SU-DHL-6 (cell line): ENCODE results near the gene SIK2.

Experiments used
- H2AFZ ChIP-seq: fragments of 200-600 bp; sonication (generic); 2 replicates; pipeline ENCODE4 v1.6.1; 2014; ENCODE audit warnings: low read depth, mild to moderate bottlenecking, moderate library complexity, mixed read lengths, antibody characterized with exemption, low read length; ENCODE audit not compliant: severe bottlenecking
- H3F3A ChIP-seq: fragments of 200-600 bp; shearing (Covaris generic); 2 replicates; pipeline ENCODE4 v1.6.0; 2016; ENCODE audit warnings: antibody characterized with exemption, mild to moderate bottlenecking; ENCODE audit not compliant: insufficient read depth
- H3K27ac ChIP-seq: fragments of 200-600 bp; sonication (generic); 2 replicates; pipeline ENCODE4 v1.5.1; 2016; ENCODE audit warnings: low read depth, mild to moderate bottlenecking, low read length, moderate library complexity, mixed read lengths
- H3K27me3 ChIP-seq: fragments of 200-600 bp; sonication (generic), shearing (Covaris generic); 2 replicates; pipeline ENCODE4 v1.6.0; 2014; ENCODE audit warnings: mild to moderate bottlenecking, low read length
- H3K36me3 ChIP-seq: fragments of 200-600 bp; sonication (generic); 2 replicates; pipeline ENCODE4 v1.6.1; 2014; ENCODE audit warnings: mild to moderate bottlenecking, low read length, mixed read lengths
- H3K4me2 ChIP-seq: fragments of 300-600, 200-600 bp; shearing (Covaris generic), sonication (generic); 2 replicates; pipeline ENCODE4 v1.6.0; 2014; ENCODE audit warnings: low read length, low read depth, mild to moderate bottlenecking; ENCODE audit not compliant: poor library complexity, severe bottlenecking
- H3K4me3 ChIP-seq: fragments of 200-600 bp; sonication (generic); 2 replicates; pipeline ENCODE4 v1.5.1; 2014; ENCODE audit warnings: antibody characterized with exemption, low read length, mild to moderate bottlenecking, mixed read lengths; ENCODE audit not compliant: insufficient read depth, poor library complexity, severe bottlenecking
- H3K79me2 ChIP-seq: fragments of 200-600 bp; sonication (generic); 2 replicates; pipeline ENCODE4 v1.6.1; 2014; ENCODE audit warnings: mild to moderate bottlenecking, low read length, moderate library complexity; ENCODE audit not compliant: insufficient read depth
- H3K9ac ChIP-seq: fragments of 200-600 bp; sonication (generic); 2 replicates; pipeline ENCODE4 v1.7.0; 2014; ENCODE audit warnings: mild to moderate bottlenecking, low read length
- H3K9me2 ChIP-seq: fragments of 200-600 bp; sonication (generic); replicated peaks from 2 replicates; pipeline ENCODE4 v1.6.1; 2014; ENCODE audit warnings: low read length; ENCODE audit not compliant: insufficient read depth
- H3K9me3 ChIP-seq: fragments of 200-600 bp; sonication (generic); 2 replicates; pipeline ENCODE4 v1.6.1; 2014; ENCODE audit warnings: low read length, mixed read lengths; ENCODE audit not compliant: insufficient read depth
- H4K20me1 ChIP-seq: fragments of 200-600 bp; sonication (generic); 2 replicates; pipeline ENCODE4 v1.6.1; 2014; ENCODE audit warnings: low read depth, mild to moderate bottlenecking, antibody characterized with exemption, low read length, moderate library complexity, mixed read lengths
- EZH2phosphoT487 ChIP-seq: fragments of 200-600 bp; sonication (generic), shearing (Covaris generic); conservative IDR thresholded peaks from 2 replicates; pipeline ENCODE4 v1.6.1; 2018; ENCODE audit warnings: mild to moderate bottlenecking, antibody characterized with exemption, low read length, moderate library complexity, mixed read lengths
- TF ChIP-seq, protein P1 (sequence below): fragments of 200-600 bp; sonication (generic); IDR thresholded peaks from one replicate; pipeline ENCODE4 v1.5.1; 2017; ENCODE audit warnings: antibody characterized with exemption, mild to moderate bottlenecking, low read length, moderate library complexity; ENCODE audit not compliant: insufficient read depth, poor library complexity, severe bottlenecking

Gene SIK2

DNA sequence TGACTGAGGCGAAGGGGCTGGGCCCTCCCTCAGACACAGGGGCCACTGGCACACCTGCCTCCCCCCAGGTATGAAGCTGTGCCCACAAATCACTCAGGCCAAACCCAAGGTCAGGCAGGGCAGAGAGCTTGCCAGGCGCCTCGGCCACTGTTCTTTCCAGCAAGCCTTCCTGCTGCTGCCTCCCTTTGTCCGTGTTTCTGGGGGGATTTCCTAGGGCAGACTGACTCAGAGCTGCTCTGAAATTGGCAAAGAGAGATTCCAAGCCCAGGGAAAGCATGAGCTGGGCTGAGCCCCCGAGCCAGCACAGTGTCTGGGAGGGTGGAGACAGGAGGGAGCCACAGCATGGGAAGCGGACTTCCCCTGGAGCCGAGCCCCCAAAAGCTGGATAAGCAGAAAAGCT, 130.8 kb downstream of the SIK2 start:
- Histone ChIP-seq H2AFZ (no peak overlapping the region), H3K9ac (no peak overlapping the region), H4K20me1 (no peaks in the 10 kb centered on the region), H3K9me3 (no peaks in the 10 kb centered on the region), H3K27me3 (no peaks in the 10 kb centered on the region), H3K79me2 (no peaks in the 10 kb centered on the region), H3K4me2 (no peak overlapping the region), H3F3A (no peaks in the 10 kb centered on the region), H3K27ac (no peak overlapping the region), H3K9me2 (no peaks in the 10 kb centered on the region), H3K36me3 (no peaks in the 10 kb centered on the region), H3K4me3 (no peak overlapping the region)
- TF ChIP-seq EZH2phosphoT487: no peak
- TF ChIP-seq, protein P1, sequence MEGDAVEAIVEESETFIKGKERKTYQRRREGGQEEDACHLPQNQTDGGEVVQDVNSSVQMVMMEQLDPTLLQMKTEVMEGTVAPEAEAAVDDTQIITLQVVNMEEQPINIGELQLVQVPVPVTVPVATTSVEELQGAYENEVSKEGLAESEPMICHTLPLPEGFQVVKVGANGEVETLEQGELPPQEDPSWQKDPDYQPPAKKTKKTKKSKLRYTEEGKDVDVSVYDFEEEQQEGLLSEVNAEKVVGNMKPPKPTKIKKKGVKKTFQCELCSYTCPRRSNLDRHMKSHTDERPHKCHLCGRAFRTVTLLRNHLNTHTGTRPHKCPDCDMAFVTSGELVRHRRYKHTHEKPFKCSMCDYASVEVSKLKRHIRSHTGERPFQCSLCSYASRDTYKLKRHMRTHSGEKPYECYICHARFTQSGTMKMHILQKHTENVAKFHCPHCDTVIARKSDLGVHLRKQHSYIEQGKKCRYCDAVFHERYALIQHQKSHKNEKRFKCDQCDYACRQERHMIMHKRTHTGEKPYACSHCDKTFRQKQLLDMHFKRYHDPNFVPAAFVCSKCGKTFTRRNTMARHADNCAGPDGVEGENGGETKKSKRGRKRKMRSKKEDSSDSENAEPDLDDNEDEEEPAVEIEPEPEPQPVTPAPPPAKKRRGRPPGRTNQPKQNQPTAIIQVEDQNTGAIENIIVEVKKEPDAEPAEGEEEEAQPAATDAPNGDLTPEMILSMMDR: no peak

- no peaks in the 10 kb centered on the region for H3K9me2 ChIP-seq
- H3K9ac ChIP-seq: no peak overlapping the region
- no peaks in the 10 kb centered on the region for H3K79me2 ChIP-seq
- TF ChIP-seq EZH2phosphoT487: no peak
- TF ChIP-seq, protein P1: no peak
- no peak overlapping the region for H2AFZ ChIP-seq
- H4K20me1 ChIP-seq: no peaks in the 10 kb centered on the region
- no peak overlapping the region for H3K4me2 ChIP-seq
- H3F3A ChIP-seq: no peaks in the 10 kb centered on the region
- H3K27me3 ChIP-seq: no peaks in the 10 kb centered on the region
- no peaks in the 10 kb centered on the region for H3K9me3 ChIP-seq
- H3K27ac ChIP-seq: no peak overlapping the region
- H3K36me3 ChIP-seq: no peaks in the 10 kb centered on the region
- no peak overlapping the region for H3K4me3 ChIP-seq
These were observed 131.4 kb downstream of the SIK2 start for GRCh38 chr11:111733611-111734088.

- no peak overlapping the region for H3K9ac ChIP-seq
These were observed 132.1 kb downstream of the SIK2 start for GRCh38 chr11:111734101-111734953.

More at GRCh38 chr11:111734101-111734953, 132.1 kb downstream of the SIK2 start:
- no peak for TF ChIP-seq EZH2phosphoT487
- TF ChIP-seq, protein P1: no peak
- Histone ChIP-seq H3K36me3 (no peaks in the 10 kb centered on the region), H2AFZ (no peak overlapping the region), H3K9me2 (no peaks in the 10 kb centered on the region), H3K27me3 (no peaks in the 10 kb centered on the region), H3F3A (no peaks in the 10 kb centered on the region), H3K27ac (no peak overlapping the region), H3K4me3 (no peak overlapping the region), H3K4me2 (no peak overlapping the region), H3K9me3 (no peaks in the 10 kb centered on the region), H4K20me1 (no peaks in the 10 kb centered on the region), H3K79me2 (no peaks in the 10 kb centered on the region)
